ENCODE data around the gene PMM2.
"Not testable (repeated sequence)": the region's sequence is repeated elsewhere in the genome, so short reads cannot be mapped to it uniquely, and the experiment has no call there.

PMM2 gene

GRCh38 chr16:8818504-8819270, 21.0 kb downstream of the PMM2 start:
- H3K4me3 ChIP-seq (ENCODE audit: low read length in 2 of 2) = no peak overlapping the region
- no peaks in the 10 kb centered on the region for H3K4me1 ChIP-seq (ENCODE audit: control insufficient read depth, insufficient read depth, low read length)
- no peak overlapping the region for H3K9ac ChIP-seq (ENCODE audit: low read length in 2 of 2)
- H3K27ac ChIP-seq (ENCODE audit: low read length) = no peak overlapping the region
- no peaks in the 10 kb centered on the region for H3K9me3 ChIP-seq (ENCODE audit: control insufficient read depth in 2 of 2, low read length in 2 of 2)
- no peaks in the 10 kb centered on the region for H3K27me3 ChIP-seq (ENCODE audit: control insufficient read depth in 1 of 2, insufficient read depth in 2 of 2, low read length in 2 of 2)
- H3K36me3 ChIP-seq (ENCODE audit: control insufficient read depth in 2 of 2, insufficient read depth in 2 of 2, low read length in 2 of 2) = peaks cover 24 to 39% of the 10 kb centered on the region in 2 donors

GRCh38 chr16:8819411-8820034, 21.9 kb downstream of the PMM2 start:
- Histone ChIP-seq H3K27ac (ENCODE audit: low read length) (no peak overlapping the region), H3K27me3 (ENCODE audit: control insufficient read depth in 1 of 2, insufficient read depth in 2 of 2, low read length in 2 of 2) (no peaks in the 10 kb centered on the region), H3K36me3 (ENCODE audit: control insufficient read depth in 2 of 2, insufficient read depth in 2 of 2, low read length in 2 of 2) (peaks cover 19 to 32% of the 10 kb centered on the region in 2 donors), H3K4me3 (ENCODE audit: low read length in 2 of 2) (no peak overlapping the region), H3K4me1 (ENCODE audit: control insufficient read depth, insufficient read depth, low read length) (no peaks in the 10 kb centered on the region), H3K9me3 (ENCODE audit: control insufficient read depth in 2 of 2, low read length in 2 of 2) (no peaks in the 10 kb centered on the region), H3K9ac (ENCODE audit: low read length in 2 of 2) (no peak overlapping the region)

GRCh38 chr16:8822403-8822802, 24.8 kb downstream of the PMM2 start:
- H3K36me3 ChIP-seq (ENCODE audit: control insufficient read depth in 2 of 2, insufficient read depth in 2 of 2, low read length in 2 of 2) = peaks cover 13 to 24% of the 10 kb centered on the region in 2 donors
- no peaks in the 10 kb centered on the region for H3K4me1 ChIP-seq (ENCODE audit: control insufficient read depth, insufficient read depth, low read length)
- no peaks in the 10 kb centered on the region for H3K9me3 ChIP-seq (ENCODE audit: control insufficient read depth in 2 of 2, low read length in 2 of 2)

GRCh38 chr16:8826278-8826879, 28.7 kb downstream of the PMM2 start:
- Histone ChIP-seq H3K27ac (ENCODE audit: low read length) (no peak overlapping the region), H3K36me3 (ENCODE audit: control insufficient read depth in 2 of 2, insufficient read depth in 2 of 2, low read length in 2 of 2) (peaks cover 12 to 20% of the 10 kb centered on the region in 2 donors), H3K27me3 (ENCODE audit: control insufficient read depth in 1 of 2, insufficient read depth in 2 of 2, low read length in 2 of 2) (no peaks in the 10 kb centered on the region), H3K9me3 (ENCODE audit: control insufficient read depth in 2 of 2, low read length in 2 of 2) (no peaks in the 10 kb centered on the region), H3K4me3 (ENCODE audit: low read length in 2 of 2) (no peak overlapping the region), H3K9ac (ENCODE audit: low read length in 2 of 2) (no peak overlapping the region), H3K4me1 (ENCODE audit: control insufficient read depth, insufficient read depth, low read length) (no peaks in the 10 kb centered on the region)

More at GRCh38 chr16:8822403-8822802, 24.8 kb downstream of the PMM2 start:
- Histone ChIP-seq H3K9ac (ENCODE audit: low read length in 2 of 2) (no peak overlapping the region), H3K4me3 (ENCODE audit: low read length in 2 of 2) (no peak overlapping the region), H3K27ac (ENCODE audit: low read length) (no peak overlapping the region), H3K27me3 (ENCODE audit: control insufficient read depth in 1 of 2, insufficient read depth in 2 of 2, low read length in 2 of 2) (no peaks in the 10 kb centered on the region)

GRCh38 chr16:8828541-8829165, 31.0 kb downstream of the PMM2 start:
- Histone ChIP-seq H3K27me3 (ENCODE audit: control insufficient read depth in 1 of 2, insufficient read depth in 2 of 2, low read length in 2 of 2) (no peaks in the 10 kb centered on the region), H3K9ac (ENCODE audit: low read length in 2 of 2) (no peak overlapping the region), H3K4me1 (ENCODE audit: control insufficient read depth, insufficient read depth, low read length) (no peaks in the 10 kb centered on the region), H3K9me3 (ENCODE audit: control insufficient read depth in 2 of 2, low read length in 2 of 2) (no peaks in the 10 kb centered on the region), H3K27ac (ENCODE audit: low read length) (no peak overlapping the region), H3K4me3 (ENCODE audit: low read length in 2 of 2) (no peak overlapping the region), H3K36me3 (ENCODE audit: control insufficient read depth in 2 of 2, insufficient read depth in 2 of 2, low read length in 2 of 2) (peaks cover 23 to 24% of the 10 kb centered on the region in 2 donors)

- Histone ChIP-seq H3K4me3 (ENCODE audit: low read length in 2 of 2) (no peak overlapping the region), H3K36me3 (ENCODE audit: control insufficient read depth in 2 of 2, insufficient read depth in 2 of 2, low read length in 2 of 2) (peaks cover 23 to 24% of the 10 kb centered on the region in 2 donors), H3K9me3 (ENCODE audit: control insufficient read depth in 2 of 2, low read length in 2 of 2) (no peaks in the 10 kb centered on the region), H3K9ac (ENCODE audit: low read length in 2 of 2) (no peak overlapping the region), H3K27me3 (ENCODE audit: control insufficient read depth in 1 of 2, insufficient read depth in 2 of 2, low read length in 2 of 2) (no peaks in the 10 kb centered on the region), H3K4me1 (ENCODE audit: control insufficient read depth, insufficient read depth, low read length) (no peaks in the 10 kb centered on the region), H3K27ac (ENCODE audit: low read length) (no peak overlapping the region)
Measured at GRCh38 chr16:8831450-8831849, 33.8 kb downstream of the PMM2 start.

GRCh38 chr16:8831871-8832716, 34.5 kb downstream of the PMM2 start:
- Histone ChIP-seq H3K36me3 (ENCODE audit: control insufficient read depth in 2 of 2, insufficient read depth in 2 of 2, low read length in 2 of 2) (peaks cover 23 to 24% of the 10 kb centered on the region in 2 donors), H3K27ac (ENCODE audit: low read length) (no peak overlapping the region), H3K4me3 (ENCODE audit: low read length in 2 of 2) (no peak overlapping the region), H3K9me3 (ENCODE audit: control insufficient read depth in 2 of 2, low read length in 2 of 2) (no peaks in the 10 kb centered on the region), H3K9ac (ENCODE audit: low read length in 2 of 2) (no peak overlapping the region), H3K27me3 (ENCODE audit: control insufficient read depth in 1 of 2, insufficient read depth in 2 of 2, low read length in 2 of 2) (no peaks in the 10 kb centered on the region), H3K4me1 (ENCODE audit: control insufficient read depth, insufficient read depth, low read length) (no peaks in the 10 kb centered on the region)

GRCh38 chr16:8832717-8833105, 35.1 kb downstream of the PMM2 start:
- peaks cover 23 to 24% of the 10 kb centered on the region in 2 donors for H3K36me3 ChIP-seq (ENCODE audit: control insufficient read depth in 2 of 2, insufficient read depth in 2 of 2, low read length in 2 of 2)
- H3K27ac ChIP-seq (ENCODE audit: low read length) = no peak overlapping the region
- no peaks in the 10 kb centered on the region for H3K9me3 ChIP-seq (ENCODE audit: control insufficient read depth in 2 of 2, low read length in 2 of 2)
- no peak overlapping the region for H3K4me3 ChIP-seq (ENCODE audit: low read length in 2 of 2)
- no peaks in the 10 kb centered on the region for H3K27me3 ChIP-seq (ENCODE audit: control insufficient read depth in 1 of 2, insufficient read depth in 2 of 2, low read length in 2 of 2)
- H3K4me1 ChIP-seq (ENCODE audit: control insufficient read depth, insufficient read depth, low read length) = no peaks in the 10 kb centered on the region
- no peak overlapping the region for H3K9ac ChIP-seq (ENCODE audit: low read length in 2 of 2)

GRCh38 chr16:8836797-8837196, 39.2 kb downstream of the PMM2 start:
- H3K4me3 ChIP-seq (ENCODE audit: low read length in 2 of 2); H3K27me3 ChIP-seq (ENCODE audit: control insufficient read depth in 1 of 2, insufficient read depth in 2 of 2, low read length in 2 of 2); H3K4me1 ChIP-seq (ENCODE audit: control insufficient read depth, insufficient read depth, low read length); H3K36me3 ChIP-seq (ENCODE audit: control insufficient read depth in 2 of 2, insufficient read depth in 2 of 2, low read length in 2 of 2); H3K9me3 ChIP-seq (ENCODE audit: control insufficient read depth in 2 of 2, low read length in 2 of 2); H3K27ac ChIP-seq (ENCODE audit: low read length); H3K9ac ChIP-seq (ENCODE audit: low read length in 2 of 2): not testable (repeated sequence)

GRCh38 chr16:8837594-8837993, 40.0 kb downstream of the PMM2 start:
- H3K4me3 ChIP-seq (ENCODE audit: low read length in 2 of 2); H3K4me1 ChIP-seq (ENCODE audit: control insufficient read depth, insufficient read depth, low read length); H3K9ac ChIP-seq (ENCODE audit: low read length in 2 of 2); H3K9me3 ChIP-seq (ENCODE audit: control insufficient read depth in 2 of 2, low read length in 2 of 2); H3K27me3 ChIP-seq (ENCODE audit: control insufficient read depth in 1 of 2, insufficient read depth in 2 of 2, low read length in 2 of 2); H3K36me3 ChIP-seq (ENCODE audit: control insufficient read depth in 2 of 2, insufficient read depth in 2 of 2, low read length in 2 of 2); H3K27ac ChIP-seq (ENCODE audit: low read length): not testable (repeated sequence)

Data from stomach smooth muscle (tissue), 2 donors.